ENCODE data around the gene MME. TPM values are rescaled to one million over a fixed set of nuclear protein-coding genes. Genes with fewer than 3 reads are reported as not detected.

Gene MME
- total RNA-seq, 1 experiment from 2014 or later = not detected

GRCh38 chr3:155064920-155065319, 15.2 kb upstream of the MME start:
- Histone ChIP-seq H3K4me3 (ENCODE audit: low read depth, low read length, poor library complexity, severe bottlenecking) (no peak overlapping the region), H3K27ac (ENCODE audit: low read depth, low read length, poor library complexity, severe bottlenecking) (no peak overlapping the region), H3K36me3 (ENCODE audit: insufficient read depth, low read length, poor library complexity, severe bottlenecking) (no peaks in the 10 kb centered on the region), H3K27me3 (replicated peaks; ENCODE audit: insufficient read depth, low read depth, low read length, poor library complexity) (no peaks in the 10 kb centered on the region), H3K4me1 (ENCODE audit: insufficient read depth, low read length, poor library complexity, severe bottlenecking) (no peaks in the 10 kb centered on the region), H3K9me3 (ENCODE audit: low read depth, low read length, poor library complexity, severe bottlenecking) (no peaks in the 10 kb centered on the region)
- DNase-seq (ENCODE audit: low spot score) = no peak
- TF ChIP-seq, protein P1, sequence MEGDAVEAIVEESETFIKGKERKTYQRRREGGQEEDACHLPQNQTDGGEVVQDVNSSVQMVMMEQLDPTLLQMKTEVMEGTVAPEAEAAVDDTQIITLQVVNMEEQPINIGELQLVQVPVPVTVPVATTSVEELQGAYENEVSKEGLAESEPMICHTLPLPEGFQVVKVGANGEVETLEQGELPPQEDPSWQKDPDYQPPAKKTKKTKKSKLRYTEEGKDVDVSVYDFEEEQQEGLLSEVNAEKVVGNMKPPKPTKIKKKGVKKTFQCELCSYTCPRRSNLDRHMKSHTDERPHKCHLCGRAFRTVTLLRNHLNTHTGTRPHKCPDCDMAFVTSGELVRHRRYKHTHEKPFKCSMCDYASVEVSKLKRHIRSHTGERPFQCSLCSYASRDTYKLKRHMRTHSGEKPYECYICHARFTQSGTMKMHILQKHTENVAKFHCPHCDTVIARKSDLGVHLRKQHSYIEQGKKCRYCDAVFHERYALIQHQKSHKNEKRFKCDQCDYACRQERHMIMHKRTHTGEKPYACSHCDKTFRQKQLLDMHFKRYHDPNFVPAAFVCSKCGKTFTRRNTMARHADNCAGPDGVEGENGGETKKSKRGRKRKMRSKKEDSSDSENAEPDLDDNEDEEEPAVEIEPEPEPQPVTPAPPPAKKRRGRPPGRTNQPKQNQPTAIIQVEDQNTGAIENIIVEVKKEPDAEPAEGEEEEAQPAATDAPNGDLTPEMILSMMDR (conservative IDR thresholded peaks at IDR 0.05; ENCODE audit: low read depth, low read length) = no peak
- TF ChIP-seq EZH2 (IDR thresholded peaks at IDR 0.05; ENCODE audit: borderline replicate concordance, low read depth, low read length, poor library complexity, severe bottlenecking) = no peak
- ChIA-PET CTCF (no interaction called here), POLR2A (ENCODE audit: low non-redundant PET) (no interaction called here)
- BruUV-seq (replicated peaks) = no TSS peak
- intact Hi-C loops (cut with micrococcal nuclease; ENCODE audit: unreplicated experiment) = no loop called here

- Histone ChIP-seq H3K9me3 (ENCODE audit: low read depth, low read length, poor library complexity, severe bottlenecking) (no peaks in the 10 kb centered on the region), H3K4me3 (ENCODE audit: low read depth, low read length, poor library complexity, severe bottlenecking) (no peak overlapping the region), H3K36me3 (ENCODE audit: insufficient read depth, low read length, poor library complexity, severe bottlenecking) (no peaks in the 10 kb centered on the region), H3K27me3 (replicated peaks; ENCODE audit: insufficient read depth, low read depth, low read length, poor library complexity) (no peaks in the 10 kb centered on the region), H3K4me1 (ENCODE audit: insufficient read depth, low read length, poor library complexity, severe bottlenecking) (no peaks in the 10 kb centered on the region), H3K27ac (ENCODE audit: low read depth, low read length, poor library complexity, severe bottlenecking) (no peak overlapping the region)
- DNase-seq (ENCODE audit: low spot score) = no peak
- TF ChIP-seq, protein P1 (conservative IDR thresholded peaks at IDR 0.05; ENCODE audit: low read depth, low read length) = no peak
- no peak for TF ChIP-seq EZH2 (IDR thresholded peaks at IDR 0.05; ENCODE audit: borderline replicate concordance, low read depth, low read length, poor library complexity, severe bottlenecking)
- no TSS peak for BruUV-seq (replicated peaks)
- ChIA-PET POLR2A (ENCODE audit: low non-redundant PET) (no interaction called here), CTCF (no interaction called here)
- intact Hi-C loops (cut with micrococcal nuclease; ENCODE audit: unreplicated experiment) = no loop called here
Measured at GRCh38 chr3:155065537-155065936, 14.6 kb upstream of the MME start.

DNA sequence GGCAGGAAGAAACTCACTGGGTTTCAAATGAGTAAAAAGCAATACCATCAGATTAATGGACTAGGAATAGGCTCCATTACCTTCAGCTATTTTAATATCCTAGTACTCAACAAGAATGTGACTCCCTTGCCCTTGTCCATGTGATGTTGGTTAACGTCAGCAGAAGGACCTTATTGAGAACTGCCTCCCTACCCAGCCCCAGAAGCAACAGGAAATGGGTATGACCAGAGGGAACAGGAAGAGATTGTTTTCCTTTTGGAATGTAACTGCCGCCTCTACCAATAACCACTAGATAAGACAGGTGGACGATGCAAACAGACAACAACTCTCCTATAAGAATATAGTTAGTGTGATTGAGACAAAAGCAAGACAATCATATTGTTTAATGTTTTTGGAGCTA, 10.4 kb upstream of the MME start:
- Histone ChIP-seq H3K4me1 (ENCODE audit: insufficient read depth, low read length, poor library complexity, severe bottlenecking) (no peaks in the 10 kb centered on the region), H3K27me3 (replicated peaks; ENCODE audit: insufficient read depth, low read depth, low read length, poor library complexity) (no peaks in the 10 kb centered on the region), H3K27ac (ENCODE audit: low read depth, low read length, poor library complexity, severe bottlenecking) (no peak overlapping the region), H3K36me3 (ENCODE audit: insufficient read depth, low read length, poor library complexity, severe bottlenecking) (no peaks in the 10 kb centered on the region), H3K4me3 (ENCODE audit: low read depth, low read length, poor library complexity, severe bottlenecking) (no peak overlapping the region), H3K9me3 (ENCODE audit: low read depth, low read length, poor library complexity, severe bottlenecking) (no peaks in the 10 kb centered on the region)
- intact Hi-C loops (cut with micrococcal nuclease; ENCODE audit: unreplicated experiment) = loop anchor here (10.0 kb wide), 1 partner anchor 235 kb away; no protein-coding TSS in a partner anchor
- TF ChIP-seq EZH2 (IDR thresholded peaks at IDR 0.05; ENCODE audit: borderline replicate concordance, low read depth, low read length, poor library complexity, severe bottlenecking) = no peak
- TF ChIP-seq, protein P1 (conservative IDR thresholded peaks at IDR 0.05; ENCODE audit: low read depth, low read length) = no peak
- POLR2A ChIA-PET (ENCODE audit: low non-redundant PET) = no interaction called here
- CTCF ChIA-PET = no interaction called here
- BruUV-seq (replicated peaks) = no TSS peak
- DNase-seq (ENCODE audit: low spot score) = no peak
